ENCODE measurements around the gene SYT6.

- TF ChIP-seq CTCF (IDR thresholded peaks at IDR 0.05) (no peak), EP300 (IDR thresholded peaks at IDR 0.05) (no peak), POLR2A (IDR thresholded peaks at IDR 0.05) (no peak)
Measured at GRCh38 chr1:114157275-114157660, 3.6 kb upstream of the SYT6 start.

Data from gastroesophageal sphincter (tissue), 3 donors.